ENCODE data around the gene OLFM1.
"Not testable (repeated sequence)": the region's sequence is repeated elsewhere in the genome, so short reads cannot be mapped to it uniquely, and the experiment has no call there.

OLFM1 gene

GRCh38 chr9:135148386-135148785 lies 60.9 kb downstream of the OLFM1 start:
- no peak for DNase-seq (ENCODE audit: low read depth)
- no peak for TF ChIP-seq CTCF (conservative IDR thresholded peaks at IDR 0.05; ENCODE audit: low read depth, low read length)
- no peak overlapping the region for H3K4me3 ChIP-seq (ENCODE audit: low read length)

- DNase-seq (ENCODE audit: low read depth); H3K4me3 ChIP-seq (ENCODE audit: low read length): not testable (repeated sequence)
Measured at GRCh38 chr9:135149901-135150300, 62.4 kb downstream of the OLFM1 start.

- no peak overlapping the region for H3K4me3 ChIP-seq (ENCODE audit: low read length)
- no peak for DNase-seq (ENCODE audit: low read depth)
- no peak for TF ChIP-seq CTCF (conservative IDR thresholded peaks at IDR 0.05; ENCODE audit: low read depth, low read length)
Measured at GRCh38 chr9:135150981-135151380, 63.5 kb downstream of the OLFM1 start.

GRCh38 chr9:135151757-135152613 lies 64.5 kb downstream of the OLFM1 start:
- TF ChIP-seq CTCF (conservative IDR thresholded peaks at IDR 0.05; ENCODE audit: low read depth, low read length) = no peak
- no peak for DNase-seq (ENCODE audit: low read depth)
- H3K4me3 ChIP-seq (ENCODE audit: low read length) = no peak overlapping the region

- TF ChIP-seq CTCF (conservative IDR thresholded peaks at IDR 0.05; ENCODE audit: low read depth, low read length) = no peak
- no peak for DNase-seq (ENCODE audit: low read depth)
- no peak overlapping the region for H3K4me3 ChIP-seq (ENCODE audit: low read length)
Measured at GRCh38 chr9:135152614-135153334, 65.3 kb downstream of the OLFM1 start.

- DNase-seq (ENCODE audit: low read depth) = no peak
- TF ChIP-seq CTCF (conservative IDR thresholded peaks at IDR 0.05; ENCODE audit: low read depth, low read length) = no peak
- H3K4me3 ChIP-seq (ENCODE audit: low read length) = no peak overlapping the region
Measured at GRCh38 chr9:135154050-135154615, 66.7 kb downstream of the OLFM1 start.

GRCh38 chr9:135155396-135155795 lies 67.9 kb downstream of the OLFM1 start:
- TF ChIP-seq CTCF (conservative IDR thresholded peaks at IDR 0.05; ENCODE audit: low read depth, low read length) = no peak
- no peak overlapping the region for H3K4me3 ChIP-seq (ENCODE audit: low read length)
- DNase-seq (ENCODE audit: low read depth) = no peak
